CD4-positive, alpha-beta T cell (primary cell): ENCODE results near the gene ATP5MG. TPM values are rescaled to one million over a fixed set of nuclear protein-coding genes. Genes with fewer than 3 reads are reported as not detected.

Experiments
- ATAC-seq: fragments of 200-7000 bp; cut with Tn5 transposase; one replicate; pipeline ENCODE4 v1.10.0; 2022; ENCODE audit warnings: mild to moderate bottlenecking; ENCODE audit not compliant: poor library complexity
- CTCF ChIA-PET: fragments of 350-600 bp; sonication (Branson Sonifier 250); formaldehyde crosslinking; loops from one replicate; lab custom pipeline; 2021; ENCODE audit warnings: antibody characterized with exemption, inconsistent platforms; lab: Charles Lee
- POLR2A ChIA-PET: fragments of 350-600 bp; sonication (Branson Sonifier 250); formaldehyde crosslinking; loops from one replicate; lab custom pipeline; 2021; ENCODE audit warnings: antibody characterized with exemption, inconsistent platforms; lab: Charles Lee
- DNase-seq, 14 experiments: peaks; one replicate each; pipeline ENCODE4 v3.0.0-alpha.2; 2013 to 2020; ENCODE audit warnings: mixed read lengths in 2 of 14
- H3K27ac ChIP-seq, 2 donors: one replicate each; pipeline versions ENCODE4 v1.5.1 to v1.7.0; 2013; ENCODE audit warnings: low read length in 2 of 2, low read depth in 1 of 2, mild to moderate bottlenecking in 1 of 2
- H3K27me3 ChIP-seq, 2 experiments: 1 replicate in 1 of 2; 2 replicates in 1 of 2; pipeline versions ENCODE4 v1.6.1 to v1.7.0; 2013; ENCODE audit warnings: low read length in 2 of 2, control low read depth in 1 of 2, mild to moderate bottlenecking in 1 of 2, moderate library complexity in 1 of 2; ENCODE audit not compliant: insufficient read depth in 2 of 2, control insufficient read depth in 1 of 2
- H3K36me3 ChIP-seq: one replicate; pipeline ENCODE4 v1.6.1; 2013; ENCODE audit warnings: low read length, control low read depth; ENCODE audit not compliant: insufficient read depth
- H3K4me1 ChIP-seq: one replicate; pipeline ENCODE4 v1.6.1; 2013; ENCODE audit warnings: low read length, control low read depth; ENCODE audit not compliant: insufficient read depth
- H3K4me3 ChIP-seq: one replicate; pipeline ENCODE4 v1.5.1; 2013; ENCODE audit warnings: mild to moderate bottlenecking, low read length, moderate library complexity
- H3K9me3 ChIP-seq, 2 experiments: 1 replicate in 1 of 2; 2 replicates in 1 of 2; pipeline versions ENCODE4 v1.6.1 to v1.7.0; 2013; ENCODE audit warnings: low read length in 2 of 2, mild to moderate bottlenecking in 2 of 2, control low read depth in 1 of 2, moderate library complexity in 1 of 2; ENCODE audit not compliant: control insufficient read depth in 1 of 2, insufficient read depth in 1 of 2
- H3K27ac Mint-ChIP-seq: one replicate; pipeline ENCODE4 v1.8.0; 2020; ENCODE audit warnings: mixed read lengths
- H3K27me3 Mint-ChIP-seq: one replicate; pipeline ENCODE4 v1.8.0; 2021; ENCODE audit warnings: mixed read lengths
- H3K36me3 Mint-ChIP-seq: one replicate; pipeline ENCODE4 v1.8.0; 2021; ENCODE audit warnings: low read depth, mixed read lengths
- H3K4me1 Mint-ChIP-seq: one replicate; pipeline ENCODE4 v1.8.0; 2021; ENCODE audit warnings: low read depth, mixed read lengths
- H3K4me3 Mint-ChIP-seq: one replicate; pipeline ENCODE4 v1.8.0; 2020; ENCODE audit warnings: mild to moderate bottlenecking, mixed read lengths
- H3K9me3 Mint-ChIP-seq: one replicate; pipeline ENCODE4 v1.8.0; 2020; ENCODE audit warnings: mixed read lengths
- CTCF ChIP-seq: fragments of 200-600 bp; IDR thresholded peaks from one replicate; pipeline ENCODE4 v1.8.0; 2022; ENCODE audit warnings: antibody characterized with exemption, mild to moderate bottlenecking
- intact Hi-C, 2 experiments: fragments of 100-400 bp; cut with DNase I in 1 of 2; cut with micrococcal nuclease in 1 of 2; formaldehyde crosslinking; loops; one replicate each; pipeline versions ENCODE4 v1.15.1 to v1.9.0; 2023 to 2025; cut with DNase I, micrococcal nuclease
- polyA plus RNA-seq, 2 donors: library from polyadenylated mRNA; unstranded; fragments of 120-200 nt; gene quantifications; one replicate each; pipeline ENCODE4 v1.2.1, GENCODE V29; 2013
- total RNA-seq, 174 experiments: library from RNA in 2 of 174; stranded (reverse) in 2 of 174; gene quantifications; one replicate each; pipeline ENCODE4 v1.2.3 and lab custom pipeline; 2021 to 2026

The ATP5MG gene
- total RNA-seq (100 to 1,000 TPM; 147 to 153 TPM), total RNA-seq (lab: John Stamatoyannopoulos, UW) (24.9 to 64.8 (median 35.0) reads per million in 172 experiments)
- polyA plus RNA-seq (2013, experiment 1 of 2) = 356 TPM
- 276 TPM for polyA plus RNA-seq (2013, experiment 2 of 2)

GRCh38 chr11:118401151-118401879 lies at the start of gene ATP5MG:
TSS of gene ATP5MG (plus strand) at chr11:118401606. CDS start at chr11:118401666, 60 bp downstream.
- Mint-ChIP-seq H3K4me3 (peak within 1 kb of the TSS; percentile 93), H3K27ac (peak within 1 kb of the TSS; percentile 96), H3K36me3 (peaks cover 53% of the 10 kb centered on the region), H3K9me3 (no peaks in the 10 kb centered on the region), H3K27me3 (no peaks in the 10 kb centered on the region), H3K4me1 (peaks cover 77% of the 10 kb centered on the region)
- Histone ChIP-seq H3K4me3 (peak within 1 kb of the TSS; percentile 97), H3K36me3 (peaks cover 34% of the 10 kb centered on the region), H3K9me3 (no peaks in the 10 kb centered on the region), H3K27me3 (no peaks in the 10 kb centered on the region), H3K4me1 (peaks cover 46% of the 10 kb centered on the region), H3K27ac (peak within 1 kb of the TSS; percentile 90 to 93)
- intact Hi-C loops = loop anchor here (1.0 to 5.0 kb wide), 5 partner anchors 35 to 254 kb away; partner anchors contain the start of genes KMT2A (in 1 of the 2) and UBE4A (in 1 of the 2)
- ATAC-seq (peak; percentile 58), DNase-seq (peak; percentile 87 to 98 (median 92))
- ChIA-PET POLR2A (interaction anchor here (0.5 to 4.4 kb wide), 6 partner anchors 9 to 97 kb away, joined by 3 to 75 read pairs (median 5); partner anchors contain the start of genes CD3E, KMT2A and UBE4A), CTCF (interaction anchor here (1.1 to 6.5 kb wide), 5 partner anchors 28 to 203 kb away, joined by 3 to 30 read pairs (median 4); partner anchors contain the start of gene KMT2A)
- TF ChIP-seq CTCF = no peak

- Histone ChIP-seq H3K27me3 (no peaks in the 10 kb centered on the region), H3K9me3 (no peaks in the 10 kb centered on the region), H3K36me3 (peaks cover 53% of the 10 kb centered on the region), H3K27ac (peak overlapping the region; percentile 7 to 50), H3K4me1 (peaks cover 17% of the 10 kb centered on the region), H3K4me3 (no peak overlapping the region)
- H3K27ac Mint-ChIP-seq = peak overlapping the region; percentile 98
- peak in 3 of 14 experiments; percentile 72 to 77 (median 75) for DNase-seq
- no peaks in the 10 kb centered on the region for H3K9me3 Mint-ChIP-seq
- no peaks in the 10 kb centered on the region for H3K27me3 Mint-ChIP-seq
- POLR2A ChIA-PET = interaction anchor here (1.1 to 1.9 kb wide), 8 partner anchors 9 to 112 kb away, joined by 3 to 9 read pairs (median 4); partner anchors contain the start of genes CD3D and CD3G
- ATAC-seq = peak; percentile 54
- peaks cover 51% of the 10 kb centered on the region for H3K4me1 Mint-ChIP-seq
- intact Hi-C loops = loop anchor here (1.0 to 2.0 kb wide), 2 partner anchors 57 to 154 kb away; no protein-coding TSS in a partner anchor
- TF ChIP-seq CTCF = peak; percentile 77
- peaks cover 73% of the 10 kb centered on the region for H3K36me3 Mint-ChIP-seq
- CTCF ChIA-PET = interaction anchor here (0.6 to 4.6 kb wide), 14 partner anchors 9 to 154 kb away, joined by 3 to 31 read pairs (median 4); partner anchors contain the start of genes CD3D and CD3G
- H3K4me3 Mint-ChIP-seq = no peak overlapping the region
These were observed 48.2 kb upstream of the ATP5MG start for GRCh38 chr11:118353084-118353710.

GRCh38 chr11:118358071-118358470 lies 43.3 kb upstream of the ATP5MG start:
- Histone ChIP-seq H3K36me3 (peaks cover 11% of the 10 kb centered on the region), H3K9me3 (no peaks in the 10 kb centered on the region), H3K4me3 (no peak overlapping the region), H3K4me1 (peaks cover 28% of the 10 kb centered on the region), H3K27ac (no peak overlapping the region), H3K27me3 (no peaks in the 10 kb centered on the region)
- no peak for DNase-seq
- Mint-ChIP-seq H3K4me1 (peaks cover 60% of the 10 kb centered on the region), H3K9me3 (no peaks in the 10 kb centered on the region), H3K27ac (peak overlapping the region; percentile 99), H3K36me3 (peaks cover 55% of the 10 kb centered on the region), H3K27me3 (peaks cover 8% of the 10 kb centered on the region), H3K4me3 (peak overlapping the region; percentile 92)
- intact Hi-C loops = loop anchor here (2.0 to 5.0 kb wide), 3 partner anchors 13 to 79 kb away; partner anchors contain the start of genes CD3G (in 2 of the 2), ATP5MG (in 1 of the 2) and KMT2A (in 1 of the 2)
- ATAC-seq = no peak
- no peak for TF ChIP-seq CTCF
- ChIA-PET CTCF (no interaction called here), POLR2A (no interaction called here)
